HepG2 (cell line): ENCODE results near the gene GPC6. TPM values are rescaled to one million over a fixed set of nuclear protein-coding genes. Genes with fewer than 3 reads are reported as not detected.
"Not testable (repeated sequence)": the region's sequence is repeated elsewhere in the genome, so short reads cannot be mapped to it uniquely, and the experiment has no call there.

Experiments used
- ATAC-seq: fragments of 200-7000 bp; cut with Tn5 transposase; 3 replicates; pipeline ENCODE4 v1.9.1; 2020; ENCODE audit warnings: mild to moderate bottlenecking, moderate library complexity
- BruUV-seq: library from RNA; stranded (reverse); fragments of 400-500 nt; replicated peaks from 2 replicates; lab custom pipeline; 2021; lab: Mats Ljungman, UMichigan
- CTCF ChIA-PET: fragments of 300-600 bp; formaldehyde crosslinking; extraction: SDS; loops from one replicate; lab custom pipeline; 2021; ENCODE audit warnings: low total read pairs, inconsistent platforms, low intra/inter-chr PET ratio; lab: Yijun Ruan, JAX
- POLR2A ChIA-PET: fragments of 350-600 bp; sonication (Branson Sonifier 250); formaldehyde crosslinking; loops from one replicate; lab custom pipeline; 2020; ENCODE audit warnings: antibody characterized with exemption, inconsistent platforms; lab: Yijun Ruan, JAX
- DNase-seq: peaks from one replicate; pipeline ENCODE4 v3.0.0-alpha.2; 2015; ENCODE audit warnings: low spot score
- FAIRE-seq: peaks from 3 replicates; lab custom pipeline; 2011; peaks lifted over from hg19 to GRCh38; lab: Jason Lieb, UNC
- H2AFZ ChIP-seq: one replicate; pipeline ENCODE4 v1.6.1; 2011; ENCODE audit warnings: low read length, inconsistent platforms
- H3K27ac ChIP-seq: fragments of 300-600 bp; 3 replicates; pipeline ENCODE4 v1.8.0; 2011; ENCODE audit warnings: mixed run types, mild to moderate bottlenecking, mixed read lengths, low read length, inconsistent platforms; ENCODE audit not compliant: insufficient read depth; ENCODE audit errors: extremely low read length
- H3K27me3 ChIP-seq, 2 experiments: fragments of 200-600 bp in 1 of 2; 2 replicates in 1 of 2; 3 replicates in 1 of 2; pipeline versions ENCODE4 v1.6.0 to v1.8.0; 2011; ENCODE audit warnings: low read length in 2 of 2, mild to moderate bottlenecking in 2 of 2, moderate library complexity in 2 of 2, inconsistent platforms in 1 of 2; ENCODE audit not compliant: insufficient read depth in 2 of 2, control insufficient read depth in 1 of 2
- H3K36me3 ChIP-seq, 2 experiments: fragments of 200-600 bp in 1 of 2; replicated peaks in 1 of 2; 2 replicates in 1 of 2; 3 replicates in 1 of 2; pipeline versions ENCODE4 v1.5.1 to v1.8.0; 2011; ENCODE audit warnings: low read length in 2 of 2, inconsistent platforms in 1 of 2; ENCODE audit not compliant: insufficient read depth in 2 of 2, control insufficient read depth in 1 of 2
- H3K4me1 ChIP-seq: 2 replicates; pipeline ENCODE4 v1.5.1; 2012; ENCODE audit warnings: low read length, inconsistent platforms; ENCODE audit not compliant: insufficient read depth
- H3K4me2 ChIP-seq: 2 replicates; pipeline ENCODE4 v1.6.0; 2011; ENCODE audit warnings: low read depth, low read length, inconsistent platforms
- H3K4me3 ChIP-seq, 3 experiments: fragments of 200-600 bp in 1 of 3; sonication (generic), shearing (Covaris generic) in 1 of 3; replicated peaks in 1 of 3; 2 replicates each; pipeline ENCODE4 v1.5.1; 2011 to 2016; ENCODE audit warnings: low read length in 3 of 3, inconsistent platforms in 2 of 3, low read depth in 2 of 3, mild to moderate bottlenecking in 2 of 3, control low read depth in 1 of 3, mixed read lengths in 1 of 3; ENCODE audit not compliant: insufficient read depth in 1 of 3
- H3K79me2 ChIP-seq: one replicate; pipeline ENCODE4 v1.6.1; 2011; ENCODE audit warnings: low read length, inconsistent platforms; ENCODE audit not compliant: insufficient read depth
- H3K9ac ChIP-seq: 2 replicates; pipeline ENCODE4 v1.6.0; 2011; ENCODE audit warnings: mild to moderate bottlenecking, low read depth, low read length, inconsistent platforms; ENCODE audit not compliant: insufficient read depth
- H3K9me3 ChIP-seq: 2 replicates; pipeline ENCODE4 v1.5.1; 2012; ENCODE audit warnings: mild to moderate bottlenecking, low read length
- H4K20me1 ChIP-seq: 2 replicates; pipeline ENCODE4 v1.6.0; 2011; ENCODE audit warnings: inconsistent platforms, mild to moderate bottlenecking, low read length, moderate library complexity; ENCODE audit not compliant: insufficient read depth
- GABPA ChIP-seq, 2 experiments: IDR thresholded peaks; 2 replicates each; pipeline ENCODE4 v1.6.1; 2011 to 2016; ENCODE audit warnings: low read depth in 2 of 2, low read length in 1 of 2, missing biosample characterization in 1 of 2, missing genetic modification characterization in 1 of 2
- HHEX ChIP-seq: IDR thresholded peaks from 2 replicates; pipeline ENCODE4 v1.6.1; 2016; ENCODE audit warnings: control low read depth
- KLF16 ChIP-seq, 2 experiments: sonication (generic) in 1 of 2; formaldehyde crosslinking in 1 of 2; IDR thresholded peaks; 2 replicates each; pipeline versions ENCODE4 v1.6.1 to v1.8.0; 2016 to 2023; ENCODE audit warnings: missing genetic modification reagents in 2 of 2, missing compliant biosample characterization in 1 of 2
- MZF1 ChIP-seq: sonication (generic); formaldehyde crosslinking; IDR thresholded peaks from 2 replicates; pipeline ENCODE4 v1.8.1; 2023; ENCODE audit warnings: mild to moderate bottlenecking, missing genetic modification reagents, borderline replicate concordance
- THAP7 ChIP-seq: sonication (generic); formaldehyde crosslinking; IDR thresholded peaks from 2 replicates; pipeline ENCODE4 v1.8.1; 2023; ENCODE audit warnings: mild to moderate bottlenecking, missing genetic modification reagents
- WGBS: methylation state at CpG from one replicate; pipeline ENCODE4 v1.1.6; 2017; ENCODE audit warnings: low lambda C conversion rate; 5-methylcytosine and 5-hydroxymethylcytosine counted together
- in situ Hi-C: cut with HindIII; loops from 2 replicates; pipeline ENCODE4 v1.10.0; 2017; ENCODE audit warnings: low pct_unique_long_range_greater_than_20kb; ENCODE audit not compliant: extremely low pct_ligation_motif_present
- intact Hi-C: fragments of 100-400 bp; cut with micrococcal nuclease; formaldehyde crosslinking; loops from one replicate; pipeline ENCODE4 v1.10.0; 2022; ENCODE audit not compliant: unreplicated experiment
- polyA plus RNA-seq, 8 experiments: library from polyadenylated mRNA; depleted of rRNA in 3 of 8; stranded (reverse) in 7 of 8; unstranded in 1 of 8; fragments of >200 nt; fragmentation: Illumina TruSeq in 4 of 8; extraction: Trizol in 4 of 8; gene quantifications; 2 replicates each; pipeline versions ENCODE4 v1.2.1 to v1.2.3, GENCODE V29; 2011 to 2016; ENCODE audit warnings: low read depth in 4 of 8, missing spikeins in 1 of 8, mixed read lengths in 1 of 8; ENCODE audit not compliant: insufficient read depth in 1 of 8
- total RNA-seq, 5 experiments: library from RNA; depleted of rRNA; stranded (reverse); fragments of >200 nt; fragmentation: Illumina TruSeq; extraction: Trizol; gene quantifications; 2 replicates each; pipeline ENCODE4 v1.2.3, GENCODE V29; 2016; ENCODE audit warnings: low read depth in 1 of 5

GPC6 gene
- total and polyA plus RNA-seq, 2 of the 13 experiments (the other 11 are each of a cell fraction or from before 2014, with no cell fraction given) = 24.5 to 33.9 TPM

- intact Hi-C loops = no loop called here
These were observed 982.5 kb downstream of the GPC6 start for GRCh38 chr13:94209117-94209516.

GRCh38 chr13:94209913-94210312, 983.3 kb downstream of the GPC6 start:
- DNase-seq, ATAC-seq, H3K27ac ChIP-seq, POLR2A ChIA-PET, H3K4me3 ChIP-seq, H2AFZ ChIP-seq, H3K9me3 ChIP-seq, H3K4me2 ChIP-seq, in situ Hi-C loops, H3K36me3 ChIP-seq, H3K4me1 ChIP-seq, H4K20me1 ChIP-seq, intact Hi-C loops, CTCF ChIA-PET, FAIRE-seq, H3K27me3 ChIP-seq, H3K9ac ChIP-seq, H3K79me2 ChIP-seq, BruUV-seq: not testable (repeated sequence)
- 95% methylated on average over 4 of the region's 4 CpGs for WGBS

More at GRCh38 chr13:94209117-94209516, 982.5 kb downstream of the GPC6 start:
- FAIRE-seq (no peak), DNase-seq (no peak), ATAC-seq (no peak)
- Histone ChIP-seq H3K4me1 (no peaks in the 10 kb centered on the region), H3K36me3 (no peaks in the 10 kb centered on the region), H3K9me3 (no peaks in the 10 kb centered on the region), H3K9ac (no peak overlapping the region), H2AFZ (no peak overlapping the region), H3K27me3 (no peaks in the 10 kb centered on the region), H3K79me2 (no peaks in the 10 kb centered on the region), H3K27ac (no peak overlapping the region), H4K20me1 (no peaks in the 10 kb centered on the region), H3K4me2 (no peak overlapping the region), H3K4me3 (no peak overlapping the region)
- in situ Hi-C loops = no loop called here
- BruUV-seq = no TSS peak
- TF ChIP-seq KLF16 (CRISPR knock-in tag; IDR thresholded peaks at IDR 0.05) = no peak
- TF ChIP-seq THAP7 = no peak
- TF ChIP-seq HHEX = no peak
- no peak for TF ChIP-seq GABPA (IDR thresholded peaks at IDR 0.05; ENCODE audit: low read depth, low read length)
- no peak for TF ChIP-seq GABPA (CRISPR knock-in tag; IDR thresholded peaks at IDR 0.05; ENCODE audit: low read depth)
- no peak for TF ChIP-seq MZF1 (CRISPR knock-in tag)
- ChIA-PET CTCF (no interaction called here), POLR2A (no interaction called here)
